K562 (cell line): ENCODE data around the gene ASGR1. TPM values are rescaled to one million over a fixed set of nuclear protein-coding genes. Genes with fewer than 3 reads are reported as not detected.

Experiments used
- CBX2 ChIP-seq: fragments of 200-600 bp; sonication (generic); IDR thresholded peaks from one replicate; pipeline ENCODE4 v1.6.1; 2012; ENCODE audit warnings: mild to moderate bottlenecking, low read length, inconsistent platforms; ENCODE audit not compliant: insufficient read depth, poor library complexity, severe bottlenecking
- CC2D1A ChIP-seq: fragments of 450-650 bp; IDR thresholded peaks from 2 replicates; pipeline ENCODE4 v1.6.1; 2017; ENCODE audit warnings: mild to moderate bottlenecking
- CREM ChIP-seq: IDR thresholded peaks from 2 replicates; pipeline ENCODE4 v1.6.1; 2014; ENCODE audit warnings: antibody characterized with exemption, low read depth
- EGR1 ChIP-seq: fragments of 450-650 bp; conservative IDR thresholded peaks from 2 replicates; pipeline ENCODE4 v1.6.1; 2017; ENCODE audit warnings: mild to moderate bottlenecking
- GATAD2A ChIP-seq: fragments of 450-650 bp; IDR thresholded peaks from 2 replicates; pipeline ENCODE4 v1.6.1; 2017
- ILF3 ChIP-seq: fragments of 450-650 bp; IDR thresholded peaks from 2 replicates; pipeline ENCODE4 v1.6.1; 2018; ENCODE audit warnings: antibody characterized with exemption, mild to moderate bottlenecking, moderate library complexity, borderline replicate concordance
- JUND ChIP-seq, 2 experiments: IDR thresholded peaks; 2 replicates in 1 of 2; 3 replicates in 1 of 2; pipeline ENCODE4 v1.6.1; 2011; ENCODE audit warnings: borderline replicate concordance in 2 of 2, low read depth in 2 of 2, low read length in 2 of 2, improper control_type of control experiment in 1 of 2, missing biosample characterization in 1 of 2, missing genetic modification characterization in 1 of 2, missing genetic modification reagents in 1 of 2
- KLF13 ChIP-seq: fragments of 450-650 bp; IDR thresholded peaks from 2 replicates; pipeline ENCODE4 v1.6.1; 2016; ENCODE audit warnings: missing genetic modification characterization, low read depth, mild to moderate bottlenecking, missing compliant biosample characterization, moderate library complexity, borderline replicate concordance
- MTA2 ChIP-seq: fragments of 450-650 bp; IDR thresholded peaks from 2 replicates; pipeline ENCODE4 v1.6.1; 2016; ENCODE audit warnings: low read depth
- PHF8 ChIP-seq: fragments of 200-600 bp; sonication (generic); IDR thresholded peaks from 2 replicates; pipeline ENCODE4 v1.6.1; 2012; ENCODE audit warnings: mixed run types, mild to moderate bottlenecking, inconsistent platforms, low read length, moderate library complexity, borderline replicate concordance
- RUNX1 ChIP-seq: sonication (generic); IDR thresholded peaks from 2 replicates; pipeline ENCODE4 v1.6.1; 2016; ENCODE audit warnings: antibody characterized with exemption, low read depth
- SIRT6 ChIP-seq: IDR thresholded peaks from one replicate; pipeline ENCODE4 v1.6.1; 2012; ENCODE audit warnings: low read depth, mild to moderate bottlenecking, control low read depth, inconsistent platforms, low read length, moderate library complexity
- SP2 ChIP-seq: IDR thresholded peaks from 2 replicates; pipeline ENCODE4 v1.6.1; 2011; ENCODE audit warnings: mild to moderate bottlenecking, low read depth, low read length, moderate library complexity; ENCODE audit not compliant: poor library complexity, severe bottlenecking; ENCODE audit errors: extremely low read depth
- SRF ChIP-seq, 2 experiments: fragments of 250-450, 450-650 bp in 1 of 2; sonication (Bioruptor Pico) in 1 of 2; sonication (generic) in 1 of 2; formaldehyde crosslinking; IDR thresholded peaks; 2 replicates each; pipeline versions ENCODE4 v1.5.0 to v1.5.1; 2020 to 2022; ENCODE audit warnings: mild to moderate bottlenecking in 1 of 2, missing genetic modification reagents in 1 of 2
- SRSF3 ChIP-seq: fragments of 200-400 bp; formaldehyde crosslinking; IDR thresholded peaks from 2 replicates; pipeline ENCODE4 v1.6.1; 2016; ENCODE audit warnings: mild to moderate bottlenecking, low read length, moderate library complexity; ENCODE audit not compliant: insufficient read depth
- ZBTB12 ChIP-seq: fragments of 250-450 bp; sonication (Bioruptor Pico); IDR thresholded peaks from 2 replicates; pipeline ENCODE4 v1.4.0; 2020
- ZNF174 ChIP-seq: fragments of 250-450 bp; sonication (Bioruptor Pico); IDR thresholded peaks from 2 replicates; pipeline ENCODE4 v1.4.0; 2020; ENCODE audit warnings: mild to moderate bottlenecking
- ZNF232 ChIP-seq: sonication (generic); formaldehyde crosslinking; IDR thresholded peaks from 2 replicates; pipeline ENCODE4 v1.8.0; 2022; ENCODE audit warnings: mild to moderate bottlenecking, missing genetic modification reagents
- ZNF583 ChIP-seq: fragments of 250-450 bp; sonication (Bioruptor Pico); IDR thresholded peaks from 2 replicates; pipeline ENCODE4 v1.4.0; 2020
- ZNF644 ChIP-seq: fragments of 200-800 bp; sonication (Bioruptor generic); IDR thresholded peaks from 2 replicates; pipeline ENCODE4 v1.6.1; 2016; ENCODE audit warnings: low read depth, missing genetic modification characterization, missing compliant biosample characterization
- ZNF764 ChIP-seq: fragments of 250-450 bp; sonication (Bioruptor Pico); IDR thresholded peaks from 2 replicates; pipeline ENCODE4 v1.4.0; 2020; ENCODE audit warnings: low read depth, mild to moderate bottlenecking, moderate library complexity
- ZNF766 ChIP-seq: fragments of 200-800 bp; sonication (Bioruptor generic); conservative IDR thresholded peaks from 2 replicates; pipeline ENCODE4 v1.6.1; 2016; ENCODE audit warnings: missing genetic modification characterization, missing compliant biosample characterization
- ZNF785 ChIP-seq: fragments of 250-450 bp; sonication (Bioruptor Pico); IDR thresholded peaks from 2 replicates; pipeline ENCODE4 v1.4.0; 2020; ENCODE audit warnings: mild to moderate bottlenecking
- polyA plus RNA-seq, 8 experiments: library from polyadenylated mRNA; depleted of rRNA in 4 of 8; stranded (reverse) in 5 of 8; unstranded in 3 of 8; fragments of >200 nt; fragmentation: Nextera tagmentation in 2 of 8; fragmentation: Illumina TruSeq in 1 of 8; extraction: Ambion mirVana in 2 of 8; extraction: Trizol in 1 of 8; gene quantifications; 2 replicates each; pipeline versions ENCODE4 v1.2.1 to v1.2.3, GENCODE V29; 2011 to 2014; ENCODE audit warnings: inconsistent platforms in 1 of 8, missing spikeins in 1 of 8
- total RNA-seq, 7 experiments: library from RNA; depleted of rRNA in 6 of 7; stranded (reverse); fragments of >200 nt in 6 of 7; fragmentation: Illumina TruSeq in 2 of 7; extraction: Trizol in 2 of 7; gene quantifications; 2 replicates each; pipeline versions ENCODE4 v1.2.1 to v1.2.3, GENCODE V29; 2011 to 2021; ENCODE audit warnings: low replicate concordance in 1 of 7
- TF ChIP-seq, protein P1 (sequence below): fragments of 450-650 bp; IDR thresholded peaks from one replicate; pipeline ENCODE4 v1.6.1; 2018; ENCODE audit warnings: mild to moderate bottlenecking, moderate library complexity; ENCODE audit not compliant: partially characterized antibody
- TF ChIP-seq, protein P2 (sequence below): fragments of 250-450 bp; sonication (Bioruptor Pico); IDR thresholded peaks from 2 replicates; pipeline ENCODE4 v1.5.0; 2022; ENCODE audit warnings: mild to moderate bottlenecking

ASGR1 gene
- total and polyA plus RNA-seq, 9 of the 15 experiments (the other 6 are each of a cell fraction or from before 2014, with no cell fraction given): 0.11 to 1.0 (median 0.64) TPM; not detected in 2

GRCh38 chr17:7177191-7177953, 1.8 kb downstream of the ASGR1 start (continued):
- TF ChIP-seq ZBTB12 (no peak), CC2D1A (no peak), ZNF174 (no peak), ILF3 (no peak), CREM (peak; percentile 88), SRF (CRISPR knock-in tag; IDR thresholded peaks at IDR 0.05) (no peak), ZNF644 (tag) (no peak), ZNF785 (no peak), JUND (IDR thresholded peaks at IDR 0.05; ENCODE audit: borderline replicate concordance, low read depth, low read length) (peak; percentile 29; the same call in 1 of the 2 replicates), JUND (tag; IDR thresholded peaks at IDR 0.05; ENCODE audit: borderline replicate concordance, low read depth, low read length) (no peak), ZNF583 (CRISPR knock-in tag) (no peak), SP2 (no peak), SIRT6 (no peak), CBX2 (no peak), KLF13 (tag) (no peak), ZNF764 (CRISPR knock-in tag) (no peak), ZNF232 (CRISPR knock-in tag) (no peak), ZNF766 (CRISPR knock-in tag) (no peak), GATAD2A (no peak), MTA2 (no peak), SRSF3 (no peak), PHF8 (peak; percentile 26; the same call in 1 of the 2 replicates), RUNX1 (no peak), EGR1 (peak; percentile 50)
- TF ChIP-seq, protein P1, sequence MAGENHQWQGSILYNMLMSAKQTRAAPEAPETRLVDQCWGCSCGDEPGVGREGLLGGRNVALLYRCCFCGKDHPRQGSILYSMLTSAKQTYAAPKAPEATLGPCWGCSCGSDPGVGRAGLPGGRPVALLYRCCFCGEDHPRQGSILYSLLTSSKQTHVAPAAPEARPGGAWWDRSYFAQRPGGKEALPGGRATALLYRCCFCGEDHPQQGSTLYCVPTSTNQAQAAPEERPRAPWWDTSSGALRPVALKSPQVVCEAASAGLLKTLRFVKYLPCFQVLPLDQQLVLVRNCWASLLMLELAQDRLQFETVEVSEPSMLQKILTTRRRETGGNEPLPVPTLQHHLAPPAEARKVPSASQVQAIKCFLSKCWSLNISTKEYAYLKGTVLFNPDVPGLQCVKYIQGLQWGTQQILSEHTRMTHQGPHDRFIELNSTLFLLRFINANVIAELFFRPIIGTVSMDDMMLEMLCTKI: no peak
- TF ChIP-seq, protein P2, sequence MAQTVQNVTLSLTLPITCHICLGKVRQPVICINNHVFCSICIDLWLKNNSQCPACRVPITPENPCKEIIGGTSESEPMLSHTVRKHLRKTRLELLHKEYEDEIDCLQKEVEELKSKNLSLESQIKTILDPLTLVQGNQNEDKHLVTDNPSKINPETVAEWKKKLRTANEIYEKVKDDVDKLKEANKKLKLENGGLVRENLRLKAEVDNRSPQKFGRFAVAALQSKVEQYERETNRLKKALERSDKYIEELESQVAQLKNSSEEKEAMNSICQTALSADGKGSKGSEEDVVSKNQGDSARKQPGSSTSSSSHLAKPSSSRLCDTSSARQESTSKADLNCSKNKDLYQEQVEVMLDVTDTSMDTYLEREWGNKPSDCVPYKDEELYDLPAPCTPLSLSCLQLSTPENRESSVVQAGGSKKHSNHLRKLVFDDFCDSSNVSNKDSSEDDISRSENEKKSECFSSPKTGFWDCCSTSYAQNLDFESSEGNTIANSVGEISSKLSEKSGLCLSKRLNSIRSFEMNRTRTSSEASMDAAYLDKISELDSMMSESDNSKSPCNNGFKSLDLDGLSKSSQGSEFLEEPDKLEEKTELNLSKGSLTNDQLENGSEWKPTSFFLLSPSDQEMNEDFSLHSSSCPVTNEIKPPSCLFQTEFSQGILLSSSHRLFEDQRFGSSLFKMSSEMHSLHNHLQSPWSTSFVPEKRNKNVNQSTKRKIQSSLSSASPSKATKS (CRISPR knock-in tag): no peak
